HG03575 (cell line): ENCODE measurements around the gene TBXAS1.

ENCODE experiments used
- ATAC-seq: cut with Tn5 transposase; IDR thresholded peaks from one replicate; pipeline ENCODE4 v1.9.1; 2021; ENCODE audit not compliant: unreplicated experiment, insufficient number of reproducible peaks, low FRiP score; ENCODE audit errors: extremely low read depth

TBXAS1 gene

GRCh38 chr7:139829025-139829774 lies at the start of gene TBXAS1:
TSS of gene TBXAS1 (plus strand) at chr7:139829264. CDS start at chr7:139829391, 127 bp downstream.
- ATAC-seq, result no peak

- ATAC-seq, result no peak
Observed at GRCh38 chr7:139782932-139783331, 46.1 kb upstream of the TBXAS1 start.

DNA sequence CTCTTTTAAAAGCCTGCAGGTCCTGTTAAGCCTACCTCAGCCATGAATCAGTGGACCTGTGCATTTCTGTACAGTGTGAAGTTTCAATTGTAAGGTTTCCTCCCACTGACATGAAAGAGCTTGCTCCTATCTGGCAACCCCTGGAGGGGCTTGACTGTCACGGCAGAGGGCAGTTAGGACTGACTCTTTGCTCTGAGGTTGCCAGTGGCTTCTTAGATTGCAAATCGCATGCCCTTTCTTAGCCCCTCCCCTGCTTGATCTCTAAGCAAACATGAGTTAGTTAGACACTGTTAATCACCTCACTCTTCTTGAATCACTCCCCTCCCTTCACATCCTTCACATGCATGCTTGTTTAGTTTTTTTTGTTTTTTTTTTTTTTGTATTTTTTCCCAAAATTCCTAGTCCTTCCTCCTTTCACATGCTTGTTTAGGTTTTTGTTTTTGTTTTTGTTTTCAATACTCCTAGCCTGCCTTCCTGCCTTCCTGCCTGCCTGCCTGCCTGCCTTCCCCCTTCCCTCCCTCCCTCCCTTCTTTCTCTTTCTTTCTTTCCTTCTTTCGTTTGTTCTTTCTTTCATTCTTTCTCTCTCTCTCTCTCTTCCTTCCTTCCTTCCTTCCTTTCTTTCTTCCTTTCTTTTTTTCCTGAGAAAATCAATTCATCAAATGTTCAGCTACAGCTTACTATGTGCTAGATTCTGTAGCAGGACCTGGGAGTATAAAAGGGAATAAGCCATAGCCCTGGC lies 45.2 kb upstream of the TBXAS1 start:
- ATAC-seq, result no peak

DNA sequence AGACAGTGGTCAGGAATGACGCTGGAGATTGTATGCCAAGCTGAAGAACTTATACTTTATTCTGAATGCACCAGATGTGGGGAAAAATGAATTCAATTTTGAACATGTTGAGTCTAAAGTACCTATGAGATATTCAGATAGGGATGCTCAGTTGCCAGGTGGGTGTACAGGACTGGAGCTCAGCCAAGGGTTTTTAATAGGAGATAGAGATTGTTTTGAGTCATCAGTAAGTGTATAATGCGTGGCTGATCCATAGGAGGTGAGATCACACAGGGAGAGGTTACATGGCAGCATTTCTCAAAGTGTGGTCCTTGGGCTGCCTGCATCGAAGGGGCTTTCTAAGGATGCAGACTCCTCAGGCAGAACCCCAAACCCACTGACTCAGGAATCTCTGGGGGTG lies 44.4 kb upstream of the TBXAS1 start:
- no peak for ATAC-seq

DNA sequence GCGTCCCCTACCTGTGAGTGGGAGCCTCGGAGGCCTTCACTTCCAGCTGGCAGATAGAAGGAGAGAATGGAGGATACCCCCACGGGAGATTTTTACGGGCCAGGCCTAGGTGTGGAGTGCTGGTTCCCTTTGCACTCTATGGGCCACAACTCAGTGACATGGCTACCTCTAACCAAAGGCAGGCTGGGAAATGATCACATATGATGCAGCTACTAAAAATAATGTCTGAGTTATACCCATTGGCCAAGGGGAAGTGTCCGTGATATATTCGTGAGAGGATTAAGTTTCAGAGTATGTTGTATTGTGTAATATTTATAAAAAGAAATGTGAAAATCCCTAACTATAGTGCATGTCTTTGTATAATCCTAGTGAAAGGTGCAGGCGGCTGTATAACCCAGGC lies 37.7 kb upstream of the TBXAS1 start:
- no peak for ATAC-seq

GRCh38 chr7:139797607-139798006 lies 31.5 kb upstream of the TBXAS1 start:
- ATAC-seq, result no peak

DNA sequence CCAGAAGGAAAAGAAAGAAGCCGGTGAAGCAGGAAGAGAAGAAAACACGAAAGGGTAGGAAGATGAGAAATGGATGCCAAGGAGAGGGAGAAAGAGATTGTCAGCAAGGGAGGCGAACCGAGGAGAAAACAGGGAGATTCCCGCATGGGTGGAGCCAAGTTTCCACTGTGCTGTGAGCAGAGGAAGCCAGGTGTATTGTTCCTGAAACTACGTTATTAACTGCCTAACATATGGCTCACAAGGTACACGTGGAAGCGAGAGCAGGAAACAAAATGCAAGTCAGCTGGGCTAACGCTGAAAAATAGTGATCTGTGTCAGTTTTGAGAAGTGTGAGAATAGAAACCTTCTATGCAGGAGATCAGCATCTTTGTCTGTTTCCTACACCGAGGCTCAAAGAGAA lies 30.8 kb upstream of the TBXAS1 start:
- ATAC-seq, result no peak

DNA sequence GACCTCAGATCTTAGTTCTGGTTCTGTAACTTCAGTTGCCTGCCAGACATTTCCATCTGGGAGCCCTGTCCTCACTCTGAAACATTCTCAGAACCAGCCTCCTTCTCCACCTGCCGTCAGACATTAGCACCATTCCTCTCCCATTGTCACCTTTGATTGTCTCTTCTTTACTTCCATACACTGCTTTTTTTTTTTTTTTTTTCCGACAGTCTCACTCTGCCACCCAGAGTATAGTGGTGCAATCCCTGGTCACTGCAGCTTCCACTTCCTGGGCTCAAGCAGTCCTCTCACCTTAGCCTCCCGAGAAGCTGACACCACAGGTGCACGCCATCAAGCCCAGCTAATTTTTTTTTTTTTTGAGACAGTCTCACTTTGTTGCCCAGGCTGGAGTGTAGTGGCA lies 30.2 kb upstream of the TBXAS1 start:
- ATAC-seq, result no peak

DNA sequence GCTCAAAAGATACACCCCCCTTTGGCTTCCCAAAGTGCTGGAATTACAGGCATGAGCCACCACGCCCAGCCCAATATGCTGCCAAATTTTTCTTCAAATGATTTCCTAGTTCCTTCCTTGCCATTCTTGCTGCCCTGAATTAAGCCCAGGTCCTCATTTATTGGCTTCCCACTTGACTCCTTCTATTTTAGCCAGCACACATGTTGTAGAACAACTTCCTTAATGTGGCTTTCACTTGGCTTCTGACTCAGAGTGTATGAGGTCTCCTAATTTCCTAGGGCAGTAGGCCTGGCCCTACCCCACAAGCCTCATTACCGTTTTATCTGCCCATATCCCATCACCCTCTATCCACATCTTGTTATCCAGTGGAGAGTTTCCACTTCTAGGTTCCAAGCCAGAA lies 29.5 kb upstream of the TBXAS1 start:
- ATAC-seq, result no peak

- ATAC-seq, result no peak
Observed at GRCh38 chr7:139804571-139804970, 24.5 kb upstream of the TBXAS1 start.

DNA sequence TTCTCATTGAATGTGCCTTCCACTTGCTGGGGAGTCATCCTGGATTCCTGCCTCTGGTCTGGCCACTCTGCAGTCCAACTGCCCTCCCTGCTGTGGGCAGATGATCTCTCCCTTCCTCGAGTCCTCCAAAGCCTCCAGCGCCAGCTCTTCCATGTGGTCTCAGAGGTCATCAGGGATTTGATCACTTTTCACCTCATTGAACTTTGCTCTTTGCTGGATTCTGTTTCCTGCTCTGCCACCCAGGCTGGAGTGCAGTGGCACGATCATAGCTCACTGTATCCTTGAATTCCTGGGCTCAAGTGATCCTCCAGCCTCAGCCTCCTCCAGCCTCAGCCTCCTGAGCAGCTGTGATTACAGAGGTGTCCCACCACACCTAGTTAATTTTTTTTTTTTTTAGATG lies 22.1 kb upstream of the TBXAS1 start:
- ATAC-seq, result no peak

- no peak for ATAC-seq
Observed at GRCh38 chr7:139808427-139808826, 20.6 kb upstream of the TBXAS1 start.

GRCh38 chr7:139808846-139809442 lies 20.1 kb upstream of the TBXAS1 start:
- ATAC-seq, result no peak

DNA sequence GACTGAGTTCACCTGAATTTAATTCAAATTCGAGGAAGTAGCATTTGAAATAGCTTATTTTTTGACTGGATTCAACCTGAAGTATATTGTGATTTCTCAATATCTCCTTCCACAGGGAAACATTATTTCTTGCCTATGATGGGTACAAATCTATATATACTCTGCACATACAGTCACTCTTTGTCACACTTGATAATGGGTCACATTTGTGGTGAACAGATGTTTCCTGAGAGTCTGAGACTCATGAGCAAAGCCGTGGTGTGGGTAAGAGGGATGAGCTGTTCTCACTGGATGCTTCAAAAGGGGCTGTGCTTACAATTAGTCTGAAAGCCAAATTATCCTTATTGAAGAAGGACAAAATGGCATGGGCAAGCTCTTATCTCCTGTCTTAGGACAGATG lies 18.0 kb upstream of the TBXAS1 start:
- ATAC-seq, result no peak

DNA sequence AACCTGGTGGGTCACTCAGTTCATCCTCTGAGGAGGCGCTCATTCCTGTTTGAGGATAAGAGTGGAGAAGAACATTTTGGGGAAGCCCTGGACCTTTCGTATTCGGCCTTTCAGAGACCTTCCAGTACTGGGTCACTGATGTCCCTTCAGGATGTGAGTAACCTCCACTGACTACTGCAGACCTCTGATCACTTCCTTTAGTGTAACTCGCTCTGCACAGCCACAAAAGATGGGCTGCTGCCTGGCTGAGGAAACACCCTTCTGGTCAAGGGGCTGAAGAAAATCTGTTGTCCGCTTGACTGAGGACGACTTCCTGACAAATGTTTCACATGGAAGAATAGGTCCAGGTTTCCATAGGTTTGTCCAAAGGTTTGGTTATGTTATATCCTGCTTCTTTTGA lies 15.9 kb upstream of the TBXAS1 start:
- no peak for ATAC-seq

GRCh38 chr7:139813689-139814088 lies 15.4 kb upstream of the TBXAS1 start:
- no peak for ATAC-seq

DNA sequence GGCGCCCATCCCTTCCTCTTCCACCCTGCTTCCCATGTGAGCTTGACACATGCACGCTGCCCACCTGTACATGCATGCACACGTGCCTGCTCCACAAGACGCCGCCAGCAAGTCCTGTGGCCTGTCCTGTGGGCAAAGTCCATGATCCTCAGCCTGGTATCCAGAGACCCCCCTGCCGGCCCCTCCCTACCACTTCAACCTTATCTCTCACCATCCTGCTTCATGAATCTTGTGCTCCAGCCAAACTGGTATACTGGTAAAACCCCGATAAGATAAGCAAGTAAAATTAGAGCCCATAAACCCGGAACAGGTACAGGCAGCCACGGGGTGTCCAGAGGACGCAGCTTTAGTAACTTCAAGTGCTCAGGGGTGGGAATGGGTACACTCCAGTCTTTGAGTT lies 11.8 kb upstream of the TBXAS1 start:
- ATAC-seq, result no peak

DNA sequence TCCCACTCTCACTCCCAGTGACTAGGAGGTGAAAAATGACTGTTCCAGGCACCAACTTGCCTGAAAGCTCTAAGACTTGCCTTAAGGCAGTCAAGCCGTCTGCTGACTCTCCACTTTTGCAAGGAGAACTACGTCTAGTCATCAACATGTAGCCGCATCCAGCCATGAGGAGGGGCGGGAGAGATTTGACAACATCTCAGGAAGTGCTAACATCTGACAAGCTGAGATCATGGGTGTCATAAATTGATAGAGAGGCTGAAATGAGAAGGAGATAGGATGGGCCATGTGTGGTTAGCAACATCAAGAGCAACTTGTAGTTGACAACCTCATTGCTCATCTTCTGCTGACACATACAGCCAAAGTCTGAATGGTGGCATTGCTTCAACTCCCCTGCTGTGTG lies 9.0 kb upstream of the TBXAS1 start:
- ATAC-seq, result no peak

GRCh38 chr7:139821349-139822105 lies 7.5 kb upstream of the TBXAS1 start:
- ATAC-seq, result no peak

GRCh38 chr7:139822855-139823254 lies 6.2 kb upstream of the TBXAS1 start:
- ATAC-seq, result no peak
